SK-N-DZ (cell line): Measurements from ENCODE around the gene BAIAP2.
A peak's percentile ranks its signal among the peaks of the same experiment; 100 is the strongest.
"Not testable (repeated sequence)": the region's sequence is repeated elsewhere in the genome, so short reads cannot be mapped to it uniquely, and the experiment has no call there.

Source experiments
- DNase-seq: peaks from one replicate; pipeline ENCODE4 v3.0.0-alpha.2; 2015; ENCODE audit warnings: low spot score

BAIAP2 gene

GRCh38 chr17:81066771-81067315 is 31.9 kb downstream of the BAIAP2 start:
- peak; percentile 92 for DNase-seq

- DNase-seq = peak; percentile 79
These were observed 32.5 kb downstream of the BAIAP2 start for GRCh38 chr17:81067391-81067811.

- no peak for DNase-seq
These were observed 33.6 kb downstream of the BAIAP2 start for GRCh38 chr17:81068411-81069134.

- DNase-seq = no peak
These were observed 34.2 kb downstream of the BAIAP2 start for GRCh38 chr17:81069135-81069645.

- no peak for DNase-seq
These were observed 35.7 kb downstream of the BAIAP2 start for GRCh38 chr17:81070541-81071246.

- DNase-seq = no peak
These were observed 37.1 kb downstream of the BAIAP2 start for GRCh38 chr17:81071761-81072741.

GRCh38 chr17:81073967-81074839 is 39.3 kb downstream of the BAIAP2 start:
- DNase-seq = no peak

- DNase-seq = no peak
These were observed 39.9 kb downstream of the BAIAP2 start for GRCh38 chr17:81074875-81075274.

- DNase-seq = no peak
These were observed 40.4 kb downstream of the BAIAP2 start for GRCh38 chr17:81075307-81075706.

- DNase-seq = peak; percentile 87
These were observed 41.3 kb downstream of the BAIAP2 start for GRCh38 chr17:81076141-81076679.

GRCh38 chr17:81078026-81078913 is 43.3 kb downstream of the BAIAP2 start:
- not testable (repeated sequence) for DNase-seq

GRCh38 chr17:81080019-81080418 is 45.1 kb downstream of the BAIAP2 start:
- no peak for DNase-seq

- no peak for DNase-seq
These were observed 46.5 kb downstream of the BAIAP2 start for GRCh38 chr17:81081222-81082176.

GRCh38 chr17:81082177-81083073 is 47.5 kb downstream of the BAIAP2 start:
- no peak for DNase-seq

- no peak for DNase-seq
These were observed 48.3 kb downstream of the BAIAP2 start for GRCh38 chr17:81083125-81083765.
